ENCODE data around the gene DNAJC28. TPM values are rescaled to one million over a fixed set of nuclear protein-coding genes. Genes with fewer than 3 reads are reported as not detected.

Gene DNAJC28
- total and polyA plus RNA-seq, 9 of the 15 experiments (the other 6 are each of a cell fraction or from before 2014, with no cell fraction given), result 0.68 to 2.5 (median 1.1) TPM

- no peak for TF ChIP-seq PRMT5 (CRISPR knock-in tag; IDR thresholded peaks at IDR 0.05)
- TF ChIP-seq ZFP36 (IDR thresholded peaks at IDR 0.05; ENCODE audit: low read depth, low read length, partially characterized antibody), result no peak
- TF ChIP-seq CBX2 (IDR thresholded peaks at IDR 0.05; ENCODE audit: insufficient read depth, low read length, poor library complexity, severe bottlenecking), result no peak
- TF ChIP-seq MAZ (CRISPR knock-in tag; conservative IDR thresholded peaks at IDR 0.05 in 1 of 2, IDR thresholded peaks at IDR 0.05 in 1 of 2), result no peak
- TF ChIP-seq FOXA1 (IDR thresholded peaks at IDR 0.05; ENCODE audit: borderline replicate concordance), result no peak
These were observed 2.2 kb upstream of the DNAJC28 start (continued) for GRCh38 chr21:33493756-33494155.

- in situ Hi-C loops (cut with MboI), result no loop called here
- no peak for FAIRE-seq
- 90% methylated on average over 2 of the region's 2 CpGs for WGBS (ENCODE audit: insufficient coverage, low coverage, missing lambda C conversion rate)
- Histone ChIP-seq H3K36me3 (ENCODE audit: control insufficient read depth, insufficient read depth, low read length) (no peaks in the 10 kb centered on the region), H3K4me2 (ENCODE audit: insufficient read depth, low read length) (no peak overlapping the region), H4K20me1 (replicated peaks; ENCODE audit: control insufficient read depth, insufficient read depth, low read length) (no peaks in the 10 kb centered on the region), H3K4me3 (no peak overlapping the region), H3K4me1 (replicated peaks in 1 of 2; ENCODE audit: control insufficient read depth in 2 of 2, insufficient read depth in 2 of 2, low read length in 2 of 2) (peaks cover 0 to 10% of the 10 kb centered on the region in 2 experiments; a peak in 3 of 5 replicates), H2AFZ (ENCODE audit: low read depth, low read length) (no peak overlapping the region), H3K27ac (ENCODE audit: extremely low read depth, low read depth, low read length) (no peak overlapping the region), H3K9me3 (replicated peaks; ENCODE audit: control insufficient read depth, insufficient read depth, low read depth, low read length) (no peaks in the 10 kb centered on the region), H3K9ac (ENCODE audit: insufficient read depth in 1 of 2, low read depth in 2 of 2, low read length in 2 of 2) (no peak overlapping the region), H3K9me1 (ENCODE audit: control insufficient read depth, insufficient read depth, low read length) (no peaks in the 10 kb centered on the region), H3K27me3 (ENCODE audit: control insufficient read depth in 2 of 2, insufficient read depth in 2 of 2, low read length in 2 of 2) (no peaks in the 10 kb centered on the region), H3K79me2 (ENCODE audit: control insufficient read depth, insufficient read depth, low read length) (no peaks in the 10 kb centered on the region)
- CTCF ChIA-PET (ENCODE audit: low intra/inter-chr PET ratio), result no interaction called here
- intact Hi-C loops (cut with micrococcal nuclease), result no loop called here
- POLR2A ChIA-PET, result interaction anchor here (0.7 to 1.2 kb wide), 2 partner anchors 11 to 18 kb away, joined by 3 to 4 read pairs; no protein-coding TSS in a partner anchor
- no TSS peak for BruUV-seq (replicated peaks)
- no peak for ATAC-seq
- peak; percentile 75 for TF ChIP-seq CEBPB (tag; IDR thresholded peaks at IDR 0.05)
- TF ChIP-seq CEBPG (CRISPR knock-in tag; IDR thresholded peaks at IDR 0.05), result no peak
- peak; percentile 24 to 52; a peak in 1 of 4 replicates for TF ChIP-seq CEBPG (tag; conservative IDR thresholded peaks at IDR 0.05 in 1 of 2, IDR thresholded peaks at IDR 0.05 in 1 of 2)
- no peak for TF ChIP-seq HNRNPL (IDR thresholded peaks at IDR 0.05; ENCODE audit: low read depth, low read length)
- DNase-seq (ENCODE audit: extremely low read depth in 1 of 4, low spot score in 3 of 4), result no peak
These were observed 1.1 kb upstream of the DNAJC28 start for GRCh38 chr21:33492571-33492970.

Measured in K562 (cell line).